ENCODE measurements around the gene RFX3. TPM values are rescaled to one million over a fixed set of nuclear protein-coding genes. Genes with fewer than 3 reads are reported as not detected.

The RFX3 gene
- total and polyA plus RNA-seq, 2 of the 13 experiments (the other 11 are each of a cell fraction or from before 2014, with no cell fraction given), result 2.7 to 5.3 TPM

- no peak for TF ChIP-seq ZBTB26 (CRISPR knock-in tag; IDR thresholded peaks at IDR 0.05; ENCODE audit: borderline replicate concordance)
Measured at GRCh38 chr9:3553076-3553765, 27.4 kb upstream of the RFX3 start (continued).

GRCh38 chr9:3549225-3549624, 23.4 kb upstream of the RFX3 start:
- Histone ChIP-seq H3K36me3 (replicated peaks in 1 of 2; ENCODE audit: control insufficient read depth in 1 of 2, insufficient read depth in 2 of 2, low read length in 2 of 2) (no peaks in the 10 kb centered on the region), H3K27ac (ENCODE audit: extremely low read length, insufficient read depth, low read length) (no peak overlapping the region), H3K27me3 (ENCODE audit: control insufficient read depth in 1 of 2, insufficient read depth in 2 of 2, low read length in 2 of 2) (no peaks in the 10 kb centered on the region), H3K9me3 (ENCODE audit: low read length) (no peaks in the 10 kb centered on the region), H3K4me2 (ENCODE audit: low read depth, low read length) (no peak overlapping the region), H3K4me1 (ENCODE audit: insufficient read depth, low read length) (no peaks in the 10 kb centered on the region), H3K79me2 (ENCODE audit: insufficient read depth, low read length) (no peaks in the 10 kb centered on the region), H3K9ac (ENCODE audit: insufficient read depth, low read depth, low read length) (no peak overlapping the region), H2AFZ (ENCODE audit: low read length) (no peak overlapping the region), H3K4me3 (replicated peaks in 1 of 3; ENCODE audit: insufficient read depth in 1 of 3, low read depth in 2 of 3, low read length in 3 of 3) (no peak overlapping the region), H4K20me1 (ENCODE audit: insufficient read depth, low read length) (no peaks in the 10 kb centered on the region)
- no peak for ATAC-seq
- BruUV-seq (replicated peaks), result no TSS peak
- in situ Hi-C loops (cut with HindIII; ENCODE audit: extremely low pct_ligation_motif_present, low pct_unique_long_range_greater_than_20kb) (no loop called here), intact Hi-C loops (cut with micrococcal nuclease; ENCODE audit: unreplicated experiment) (no loop called here)
- ChIA-PET CTCF (ENCODE audit: low intra/inter-chr PET ratio, low total read pairs) (no interaction called here), POLR2A (no interaction called here)
- FAIRE-seq, result no peak
- no peak for DNase-seq (ENCODE audit: low spot score)
- TF ChIP-seq ZNF230 (CRISPR knock-in tag; IDR thresholded peaks at IDR 0.05) (no peak), ZBTB8A (CRISPR knock-in tag; IDR thresholded peaks at IDR 0.05; ENCODE audit: borderline replicate concordance, low read depth) (no peak), ATF7 (IDR thresholded peaks at IDR 0.05) (0 out of 2 replicates have a peak, but pooled peaks have one; percentile 8), ATF7 (CRISPR knock-in tag; IDR thresholded peaks at IDR 0.05) (no peak), HMGA1 (CRISPR knock-in tag; conservative IDR thresholded peaks at IDR 0.05) (no peak), ZNF713 (CRISPR knock-in tag; IDR thresholded peaks at IDR 0.05) (no peak), SALL2 (CRISPR knock-in tag; IDR thresholded peaks at IDR 0.05) (no peak)

Measured in HepG2 (cell line).